HCT116 (cell line): ENCODE data around the gene HHIPL2. TPM values are rescaled to one million over a fixed set of nuclear protein-coding genes. Genes with fewer than 3 reads are reported as not detected.

Source experiments
- ATAC-seq: fragments of 200-7000 bp; cut with Tn5 transposase; 2 replicates; pipeline ENCODE4 v1.9.1; 2020; ENCODE audit warnings: mild to moderate bottlenecking, moderate library complexity
- BruUV-seq: library from RNA; stranded (reverse); fragments of 400-500 nt; replicated peaks from 2 replicates; lab custom pipeline; 2021; lab: Mats Ljungman, UMichigan
- CTCF ChIA-PET: fragments of 300-600 bp; sonication (Branson Sonifier 250); formaldehyde crosslinking; loops from one replicate; lab custom pipeline; 2021; ENCODE audit warnings: antibody characterized with exemption; lab: Charles Lee
- POLR2A ChIA-PET: fragments of 300-600, 350-600 bp; sonication (Branson Sonifier 250); formaldehyde crosslinking; loops from one replicate; lab custom pipeline; 2021; ENCODE audit warnings: antibody characterized with exemption; lab: Charles Lee
- RAD21 ChIA-PET, 2 experiments: fragments of 300-600 bp; sonication (Branson Sonifier 250); formaldehyde crosslinking; loops; one replicate each; lab custom pipeline; 2023; ENCODE audit warnings: low total read pairs in 2 of 2; ENCODE audit not compliant: uncharacterized antibody in 2 of 2, unreplicated experiment in 2 of 2, low non-redundant PET in 1 of 2; lab: Charles Lee
- DNase-seq: peaks from one replicate; pipeline ENCODE4 v3.0.0-alpha.2; 2010; ENCODE audit warnings: low read depth, low spot score
- H2AFZ ChIP-seq: fragments of 200-600 bp; shearing (Covaris generic), sonication (generic); 2 replicates; pipeline ENCODE4 v1.6.1; 2017; ENCODE audit warnings: low read depth, mixed run types, mixed read lengths, antibody characterized with exemption, low read length; ENCODE audit not compliant: poor library complexity, severe bottlenecking
- H3K27ac ChIP-seq: 2 replicates; pipeline ENCODE4 v1.5.1; 2012; ENCODE audit warnings: low read depth, low read length
- H3K27me3 ChIP-seq: fragments of 200-600 bp; sonication (generic); 2 replicates; pipeline ENCODE4 v1.6.1; 2016; ENCODE audit warnings: mixed run types, low read length, mixed read lengths; ENCODE audit not compliant: insufficient read depth
- H3K36me3 ChIP-seq, 2 experiments: fragments of 200-500 bp in 1 of 2; fragments of 200-600 bp in 1 of 2; sonication (Bioruptor generic) in 1 of 2; sonication (generic) in 1 of 2; 2 replicates each; pipeline versions ENCODE4 v1.5.1 to v1.6.1; 2014 to 2016; ENCODE audit warnings: low read length in 2 of 2, inconsistent platforms in 1 of 2, mixed read lengths in 1 of 2, mixed run types in 1 of 2; ENCODE audit not compliant: insufficient read depth in 2 of 2, control insufficient read depth in 1 of 2
- H3K4me1 ChIP-seq, 2 experiments: fragments of 200-600 bp in 1 of 2; sonication (generic) in 1 of 2; 2 replicates each; pipeline versions ENCODE4 v1.5.1 to v1.6.1; 2012 to 2017; ENCODE audit warnings: low read length in 2 of 2, inconsistent platforms in 1 of 2, mild to moderate bottlenecking in 1 of 2, mixed read lengths in 1 of 2, mixed run types in 1 of 2, moderate library complexity in 1 of 2; ENCODE audit not compliant: insufficient read depth in 2 of 2, control insufficient read depth in 1 of 2
- H3K4me2 ChIP-seq: fragments of 200-600 bp; sonication (generic); 2 replicates; pipeline ENCODE4 v1.6.1; 2017; ENCODE audit warnings: mixed run types, low read length, mixed read lengths
- H3K4me3 ChIP-seq, 2 experiments: fragments of 200-600 bp in 1 of 2; sonication (generic) in 1 of 2; replicated peaks in 1 of 2; 2 replicates each; pipeline ENCODE4 v1.5.1; 2011 to 2016; ENCODE audit warnings: low read length in 2 of 2, control low read depth in 1 of 2, low read depth in 1 of 2, mild to moderate bottlenecking in 1 of 2, mixed read lengths in 1 of 2, mixed run types in 1 of 2
- H3K79me2 ChIP-seq: fragments of 200-600 bp; sonication (generic); 2 replicates; pipeline ENCODE4 v1.6.1; 2017; ENCODE audit warnings: mild to moderate bottlenecking, mixed run types, low read length, moderate library complexity, mixed read lengths; ENCODE audit not compliant: insufficient read depth
- H3K9ac ChIP-seq: fragments of 200-600 bp; sonication (generic); 2 replicates; pipeline ENCODE4 v1.6.1; 2016; ENCODE audit warnings: low read length, mixed read lengths
- H3K9me2 ChIP-seq: fragments of 200-600 bp; sonication (generic), shearing (Covaris generic); 2 replicates; pipeline ENCODE4 v1.6.1; 2017; ENCODE audit warnings: mixed run types, mild to moderate bottlenecking, moderate library complexity; ENCODE audit not compliant: insufficient read depth
- H3K9me3 ChIP-seq, 2 experiments: fragments of 200-500 bp in 1 of 2; fragments of 200-600 bp in 1 of 2; sonication (Bioruptor generic) in 1 of 2; sonication (generic) in 1 of 2; 2 replicates each; pipeline ENCODE4 v1.6.1; 2014 to 2017; ENCODE audit warnings: low read length in 2 of 2, mixed read lengths in 2 of 2, inconsistent platforms in 1 of 2, low read depth in 1 of 2, mild to moderate bottlenecking in 1 of 2, mixed run types in 1 of 2, moderate library complexity in 1 of 2; ENCODE audit not compliant: control insufficient read depth in 1 of 2, insufficient read depth in 1 of 2
- H4K20me1 ChIP-seq: fragments of 200-600 bp; sonication (generic), shearing (Covaris generic); 2 replicates; pipeline ENCODE4 v1.6.1; 2017; ENCODE audit warnings: mixed run types, mild to moderate bottlenecking, moderate library complexity; ENCODE audit not compliant: insufficient read depth
- CEBPB ChIP-seq: IDR thresholded peaks from 2 replicates; pipeline ENCODE4 v1.6.1; 2012; ENCODE audit warnings: low read depth
- EZH2 ChIP-seq: fragments of 200-600 bp; sonication (generic); IDR thresholded peaks from 2 replicates; pipeline ENCODE4 v1.6.1; 2017; ENCODE audit warnings: antibody characterized with exemption, mixed run types
- EZH2phosphoT487 ChIP-seq: fragments of 200-600 bp; IDR thresholded peaks from 2 replicates; pipeline ENCODE4 v1.6.1; 2018; ENCODE audit warnings: antibody characterized with exemption, borderline replicate concordance
- FOSL1 ChIP-seq: IDR thresholded peaks from 2 replicates; pipeline ENCODE4 v1.6.1; 2012; ENCODE audit warnings: low read depth
- POLR2A ChIP-seq: IDR thresholded peaks from 2 replicates; pipeline ENCODE4 v1.7.0; 2011; ENCODE audit warnings: borderline replicate concordance; ENCODE audit not compliant: insufficient read depth, insufficient read length; ENCODE audit errors: extremely low read depth
- POLR2AphosphoS5 ChIP-seq: IDR thresholded peaks from 2 replicates; pipeline ENCODE4 v1.6.1; 2011; ENCODE audit warnings: mild to moderate bottlenecking, low read depth, low read length, moderate library complexity
- YY1 ChIP-seq: IDR thresholded peaks from 2 replicates; pipeline ENCODE4 v1.6.1; 2011; ENCODE audit warnings: low read length, low read depth, moderate library complexity, mild to moderate bottlenecking; ENCODE audit not compliant: insufficient replicate concordance; ENCODE audit errors: extremely low read depth
- ZFX ChIP-seq: fragments of 450-650 bp; IDR thresholded peaks from 2 replicates; pipeline ENCODE4 v1.6.1; 2017
- intact Hi-C: fragments of 100-400 bp; cut with micrococcal nuclease; formaldehyde crosslinking; loops from 2 replicates; pipeline ENCODE4 v1.10.0; 2022
- total RNA-seq: library from RNA; stranded (reverse); gene quantifications from one replicate; pipeline ENCODE4 v1.2.1, GENCODE V29; 2021; ENCODE audit not compliant: unreplicated experiment
- TF ChIP-seq, protein P1 (sequence below), 3 experiments: fragments of 200-600 bp in 1 of 3; sonication (generic) in 1 of 3; IDR thresholded peaks in 2 of 3; conservative IDR thresholded peaks in 1 of 3; 2 replicates each; pipeline ENCODE4 v1.5.1; 2012 to 2017; ENCODE audit warnings: low read depth in 2 of 3, low read length in 2 of 3, antibody characterized with exemption in 1 of 3, borderline replicate concordance in 1 of 3, control low read depth in 1 of 3, mild to moderate bottlenecking in 1 of 3, mixed read lengths in 1 of 3, mixed run types in 1 of 3, moderate library complexity in 1 of 3; ENCODE audit not compliant: insufficient read depth in 1 of 3
- TF ChIP-seq, protein P2 (sequence below): IDR thresholded peaks from 2 replicates; pipeline ENCODE4 v1.6.1; 2012
- TF ChIP-seq, protein P3 (sequence below): IDR thresholded peaks from 2 replicates; pipeline ENCODE4 v1.6.1; 2011; ENCODE audit warnings: mild to moderate bottlenecking, low read length, moderate library complexity; ENCODE audit not compliant: insufficient replicate concordance; ENCODE audit errors: extremely low read depth

The HHIPL2 gene
- total RNA-seq, 1 experiment from 2014 or later, result 0.27 TPM

DNA sequence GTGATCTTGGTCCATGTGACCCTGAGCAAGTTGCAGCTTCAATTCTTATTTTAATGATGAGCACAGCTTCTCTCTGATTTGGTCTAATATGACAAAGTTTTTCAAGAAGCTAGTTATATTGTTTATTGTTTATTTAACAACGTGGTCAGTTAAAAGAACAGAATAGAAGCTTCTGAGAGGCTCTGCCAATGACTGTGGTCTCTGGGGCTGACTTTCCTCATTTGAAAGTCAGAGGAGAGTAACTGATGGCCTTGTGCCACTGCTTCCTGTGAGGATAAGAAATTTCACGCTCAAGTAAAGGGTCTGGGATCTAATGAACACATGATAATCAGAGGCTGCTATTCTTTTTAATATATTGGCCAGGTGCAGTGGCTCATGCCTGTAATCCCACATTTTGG lies 7.3 kb downstream of the HHIPL2 start (continued):
- TF ChIP-seq, protein P1, sequence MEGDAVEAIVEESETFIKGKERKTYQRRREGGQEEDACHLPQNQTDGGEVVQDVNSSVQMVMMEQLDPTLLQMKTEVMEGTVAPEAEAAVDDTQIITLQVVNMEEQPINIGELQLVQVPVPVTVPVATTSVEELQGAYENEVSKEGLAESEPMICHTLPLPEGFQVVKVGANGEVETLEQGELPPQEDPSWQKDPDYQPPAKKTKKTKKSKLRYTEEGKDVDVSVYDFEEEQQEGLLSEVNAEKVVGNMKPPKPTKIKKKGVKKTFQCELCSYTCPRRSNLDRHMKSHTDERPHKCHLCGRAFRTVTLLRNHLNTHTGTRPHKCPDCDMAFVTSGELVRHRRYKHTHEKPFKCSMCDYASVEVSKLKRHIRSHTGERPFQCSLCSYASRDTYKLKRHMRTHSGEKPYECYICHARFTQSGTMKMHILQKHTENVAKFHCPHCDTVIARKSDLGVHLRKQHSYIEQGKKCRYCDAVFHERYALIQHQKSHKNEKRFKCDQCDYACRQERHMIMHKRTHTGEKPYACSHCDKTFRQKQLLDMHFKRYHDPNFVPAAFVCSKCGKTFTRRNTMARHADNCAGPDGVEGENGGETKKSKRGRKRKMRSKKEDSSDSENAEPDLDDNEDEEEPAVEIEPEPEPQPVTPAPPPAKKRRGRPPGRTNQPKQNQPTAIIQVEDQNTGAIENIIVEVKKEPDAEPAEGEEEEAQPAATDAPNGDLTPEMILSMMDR (IDR thresholded peaks at IDR 0.05 in 2 of 3, conservative IDR thresholded peaks at IDR 0.05 in 1 of 3; ENCODE audit: borderline replicate concordance in 1 of 3, insufficient read depth in 1 of 3, low read depth in 2 of 3, low read length in 2 of 3), result no peak
- TF ChIP-seq POLR2AphosphoS5, result no peak

DNA sequence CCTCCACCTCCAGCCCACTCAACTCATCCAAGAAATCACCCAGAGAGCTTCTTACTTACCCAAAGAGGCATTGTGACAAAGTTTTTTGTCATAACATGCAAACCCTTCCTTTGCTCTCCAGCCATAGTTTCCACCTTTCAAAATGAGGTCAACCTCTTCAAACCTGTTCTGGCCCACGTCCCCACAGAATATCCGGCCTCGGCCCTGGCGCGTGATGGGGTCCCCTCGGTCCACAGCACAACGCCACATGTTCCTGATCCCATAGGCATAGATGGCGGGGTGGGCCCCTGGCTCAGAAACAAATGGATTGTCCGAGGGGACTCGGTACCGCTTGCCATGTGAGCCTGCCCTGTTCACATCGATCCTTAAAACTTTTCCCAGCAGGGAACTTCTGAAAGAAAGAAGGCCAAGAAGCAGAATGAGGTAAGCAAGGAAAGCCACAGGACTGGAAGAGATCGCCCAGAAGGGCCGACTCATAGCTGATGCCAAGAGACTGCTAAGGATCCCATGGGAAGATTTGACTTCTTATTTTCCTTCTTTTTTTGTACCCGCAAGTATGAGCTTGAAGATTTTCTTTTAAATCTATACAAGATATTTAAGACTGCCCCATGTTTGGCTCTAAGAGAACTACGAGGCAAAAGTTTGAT lies 7.8 kb downstream of the HHIPL2 start:
- Histone ChIP-seq H3K4me1 (no peaks in the 10 kb centered on the region), H3K79me2 (no peaks in the 10 kb centered on the region), H4K20me1 (no peaks in the 10 kb centered on the region), H3K27ac (no peak overlapping the region), H3K27me3 (no peaks in the 10 kb centered on the region), H3K36me3 (no peaks in the 10 kb centered on the region), H2AFZ (no peak overlapping the region), H3K4me3 (no peak overlapping the region), H3K9me2 (no peaks in the 10 kb centered on the region), H3K4me2 (no peak overlapping the region), H3K9me3 (no peaks in the 10 kb centered on the region), H3K9ac (no peak overlapping the region)
- intact Hi-C loops, result no loop called here
- ChIA-PET CTCF (no interaction called here), RAD21 (no interaction called here), POLR2A (no interaction called here)
- DNase-seq, result no peak
- TF ChIP-seq FOSL1 (no peak), EZH2 (no peak), POLR2A (no peak), EZH2phosphoT487 (no peak), ZFX (no peak), CEBPB (no peak), YY1 (no peak)
- TF ChIP-seq, protein P2, sequence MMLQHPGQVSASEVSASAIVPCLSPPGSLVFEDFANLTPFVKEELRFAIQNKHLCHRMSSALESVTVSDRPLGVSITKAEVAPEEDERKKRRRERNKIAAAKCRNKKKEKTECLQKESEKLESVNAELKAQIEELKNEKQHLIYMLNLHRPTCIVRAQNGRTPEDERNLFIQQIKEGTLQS, result no peak
- TF ChIP-seq, protein P1 (IDR thresholded peaks at IDR 0.05 in 2 of 3, conservative IDR thresholded peaks at IDR 0.05 in 1 of 3; ENCODE audit: borderline replicate concordance in 1 of 3, insufficient read depth in 1 of 3, low read depth in 2 of 3, low read length in 2 of 3), result no peak
- TF ChIP-seq, protein P3, sequence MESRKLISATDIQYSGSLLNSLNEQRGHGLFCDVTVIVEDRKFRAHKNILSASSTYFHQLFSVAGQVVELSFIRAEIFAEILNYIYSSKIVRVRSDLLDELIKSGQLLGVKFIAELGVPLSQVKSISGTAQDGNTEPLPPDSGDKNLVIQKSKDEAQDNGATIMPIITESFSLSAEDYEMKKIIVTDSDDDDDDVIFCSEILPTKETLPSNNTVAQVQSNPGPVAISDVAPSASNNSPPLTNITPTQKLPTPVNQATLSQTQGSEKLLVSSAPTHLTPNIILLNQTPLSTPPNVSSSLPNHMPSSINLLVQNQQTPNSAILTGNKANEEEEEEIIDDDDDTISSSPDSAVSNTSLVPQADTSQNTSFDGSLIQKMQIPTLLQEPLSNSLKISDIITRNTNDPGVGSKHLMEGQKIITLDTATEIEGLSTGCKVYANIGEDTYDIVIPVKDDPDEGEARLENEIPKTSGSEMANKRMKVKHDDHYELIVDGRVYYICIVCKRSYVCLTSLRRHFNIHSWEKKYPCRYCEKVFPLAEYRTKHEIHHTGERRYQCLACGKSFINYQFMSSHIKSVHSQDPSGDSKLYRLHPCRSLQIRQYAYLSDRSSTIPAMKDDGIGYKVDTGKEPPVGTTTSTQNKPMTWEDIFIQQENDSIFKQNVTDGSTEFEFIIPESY, result no peak
- ATAC-seq, result no peak
- no TSS peak for BruUV-seq
